Bronchial epithelial cell (primary cell): ENCODE measurements around the gene PLEKHH1. TPM values are rescaled to one million over a fixed set of nuclear protein-coding genes. Genes with fewer than 3 reads are reported as not detected.
A peak's percentile ranks its signal among the peaks of the same experiment; 100 is the strongest.

ENCODE experiments used
- DNase-seq: peaks from one replicate; pipeline ENCODE4 v3.0.0-alpha.2; 2010; ENCODE audit warnings: low read depth
- FAIRE-seq: peaks from 2 replicates; lab custom pipeline; 2011; peaks lifted over from hg19 to GRCh38; lab: Jason Lieb, UNC
- H3K27me3 ChIP-seq: 2 replicates; pipeline ENCODE4 v1.5.1; 2011; ENCODE audit warnings: low read length; ENCODE audit not compliant: control insufficient read depth, insufficient read depth
- H3K36me3 ChIP-seq: 2 replicates; pipeline ENCODE4 v1.5.1; 2011; ENCODE audit warnings: low read length; ENCODE audit not compliant: control insufficient read depth, insufficient read depth
- H3K4me3 ChIP-seq: 2 replicates; pipeline ENCODE4 v1.5.1; 2011; ENCODE audit warnings: mild to moderate bottlenecking, low read depth, low read length, control low read depth
- CTCF ChIP-seq: IDR thresholded peaks from 2 replicates; pipeline ENCODE4 v1.5.1; 2011; ENCODE audit warnings: mild to moderate bottlenecking, moderate library complexity, low read length, control low read depth, inconsistent platforms; ENCODE audit not compliant: insufficient read depth, severe bottlenecking
- total RNA-seq: library from RNA; depleted of rRNA; stranded (reverse); fragments of >200 nt; gene quantifications from 2 replicates; pipeline ENCODE4 v1.2.1, GENCODE V29; 2014

Gene PLEKHH1
- total RNA-seq, 1 donor from 2014 or later, result 4.7 TPM

DNA sequence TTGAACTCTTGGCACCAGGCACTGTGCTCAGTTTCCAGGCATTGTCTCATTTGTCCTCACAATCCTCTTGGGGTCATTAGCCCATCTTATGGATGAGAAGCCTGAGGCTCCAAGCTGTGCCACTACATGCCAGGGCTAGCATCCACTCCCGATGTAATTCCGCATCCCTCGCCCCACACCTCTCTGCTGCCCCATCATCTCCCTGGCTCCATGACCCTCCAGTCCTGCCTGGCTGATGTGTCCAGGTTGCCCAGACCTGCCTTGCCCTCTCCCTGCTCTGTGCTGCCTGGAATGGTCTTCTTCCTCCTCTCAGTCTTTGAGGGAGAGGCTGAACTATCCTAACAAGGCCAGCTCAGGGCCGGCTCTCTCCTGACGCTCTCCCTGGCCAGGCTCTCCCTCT lies 39.5 kb downstream of the PLEKHH1 start:
- no peak overlapping the region for H3K4me3 ChIP-seq
- FAIRE-seq (no peak), DNase-seq (no peak)
- no peaks in the 10 kb centered on the region for H3K36me3 ChIP-seq
- no peak for TF ChIP-seq CTCF
- H3K27me3 ChIP-seq, result no peaks in the 10 kb centered on the region

GRCh38 chr14:67573228-67574010 lies 40.3 kb downstream of the PLEKHH1 start:
- no peaks in the 10 kb centered on the region for H3K27me3 ChIP-seq
- DNase-seq (no peak), FAIRE-seq (no peak)
- H3K36me3 ChIP-seq, result no peaks in the 10 kb centered on the region
- no peak for TF ChIP-seq CTCF
- H3K4me3 ChIP-seq, result no peak overlapping the region

GRCh38 chr14:67574156-67574555 lies 41.1 kb downstream of the PLEKHH1 start:
- no peak overlapping the region for H3K4me3 ChIP-seq
- no peak for TF ChIP-seq CTCF
- no peak for DNase-seq
- H3K36me3 ChIP-seq, result no peaks in the 10 kb centered on the region
- H3K27me3 ChIP-seq, result no peaks in the 10 kb centered on the region
- no peak for FAIRE-seq

GRCh38 chr14:67574806-67575205 lies 41.7 kb downstream of the PLEKHH1 start:
- no peak for TF ChIP-seq CTCF
- H3K4me3 ChIP-seq, result no peak overlapping the region
- DNase-seq (no peak), FAIRE-seq (no peak)
- no peaks in the 10 kb centered on the region for H3K27me3 ChIP-seq
- H3K36me3 ChIP-seq, result no peaks in the 10 kb centered on the region

DNA sequence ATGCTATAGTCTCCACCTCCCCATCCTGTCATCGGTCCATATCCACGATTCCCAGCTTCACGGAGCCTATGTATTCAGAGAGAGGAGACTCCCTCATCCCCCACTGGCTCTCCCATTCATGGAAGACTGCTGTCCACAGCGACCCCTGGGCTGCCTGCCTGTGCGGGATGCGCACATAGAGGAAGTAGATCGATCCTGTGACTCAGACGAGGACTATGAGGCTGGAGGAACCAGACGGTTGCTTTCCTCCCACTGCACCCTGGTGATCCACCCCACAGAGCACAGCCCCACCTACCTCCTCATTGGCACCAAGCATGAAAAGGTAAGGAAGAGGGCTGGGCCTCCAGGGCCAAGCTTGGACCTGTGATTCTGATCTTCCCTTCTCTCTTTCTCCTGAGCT lies 42.6 kb downstream of the PLEKHH1 start:
- Histone ChIP-seq H3K4me3 (no peak overlapping the region), H3K36me3 (no peaks in the 10 kb centered on the region), H3K27me3 (no peaks in the 10 kb centered on the region)
- TF ChIP-seq CTCF, result peak; percentile 0
- DNase-seq, result peak; percentile 59
- peak; percentile 66 for FAIRE-seq
